Coronary artery (tissue), 2 donors: Measurements from ENCODE around the gene CCDC148.
"Not testable (repeated sequence)": the region's sequence is repeated elsewhere in the genome, so short reads cannot be mapped to it uniquely, and the experiment has no call there.

Experiments
- DNase-seq: peaks from one replicate; pipeline ENCODE4 v3.0.0-alpha.2; 2017; ENCODE audit warnings: low spot score
- H3K27ac ChIP-seq, 2 donors: fragments of 200-600 bp; sonication (generic); one replicate each; pipeline ENCODE4 v1.5.1; 2016 to 2019
- H3K4me3 ChIP-seq: fragments of 200-600 bp; sonication (generic); 2 replicates; pipeline ENCODE4 v1.5.1; 2016; ENCODE audit warnings: mild to moderate bottlenecking, moderate library complexity
- CTCF ChIP-seq: fragments of 200-600 bp; sonication (generic); IDR thresholded peaks from one replicate; pipeline ENCODE4 v1.5.1; 2019; ENCODE audit warnings: antibody characterized with exemption

The CCDC148 gene

GRCh38 chr2:158357699-158358098 lies 98.9 kb downstream of the CCDC148 start:
- no peak for TF ChIP-seq CTCF
- H3K4me3 ChIP-seq = no peak overlapping the region
- no peak overlapping the region for H3K27ac ChIP-seq
- DNase-seq = no peak

- TF ChIP-seq CTCF = no peak
- no peak overlapping the region for H3K27ac ChIP-seq
- no peak overlapping the region for H3K4me3 ChIP-seq
- DNase-seq = no peak
Measured at GRCh38 chr2:158357122-158357521, 99.4 kb downstream of the CCDC148 start.

- DNase-seq, H3K27ac ChIP-seq: not testable (repeated sequence)
Measured at GRCh38 chr2:158351466-158351816, 105.1 kb downstream of the CCDC148 start.

GRCh38 chr2:158350751-158351465 lies 105.6 kb downstream of the CCDC148 start:
- not testable (repeated sequence) for DNase-seq

More at GRCh38 chr2:158351466-158351816, 105.1 kb downstream of the CCDC148 start:
- H3K4me3 ChIP-seq = not testable (repeated sequence)

GRCh38 chr2:158346032-158346431 lies 110.5 kb downstream of the CCDC148 start:
- no peak for TF ChIP-seq CTCF
- no peak for DNase-seq
- H3K4me3 ChIP-seq = no peak overlapping the region

More at GRCh38 chr2:158350751-158351465, 105.6 kb downstream of the CCDC148 start:
- H3K27ac ChIP-seq, H3K4me3 ChIP-seq: not testable (repeated sequence)

GRCh38 chr2:158339513-158339912 lies 117.0 kb downstream of the CCDC148 start:
- TF ChIP-seq CTCF = no peak
- DNase-seq = no peak
- no peak overlapping the region for H3K4me3 ChIP-seq
- no peak overlapping the region for H3K27ac ChIP-seq

More at GRCh38 chr2:158346032-158346431, 110.5 kb downstream of the CCDC148 start:
- no peak overlapping the region for H3K27ac ChIP-seq

DNA sequence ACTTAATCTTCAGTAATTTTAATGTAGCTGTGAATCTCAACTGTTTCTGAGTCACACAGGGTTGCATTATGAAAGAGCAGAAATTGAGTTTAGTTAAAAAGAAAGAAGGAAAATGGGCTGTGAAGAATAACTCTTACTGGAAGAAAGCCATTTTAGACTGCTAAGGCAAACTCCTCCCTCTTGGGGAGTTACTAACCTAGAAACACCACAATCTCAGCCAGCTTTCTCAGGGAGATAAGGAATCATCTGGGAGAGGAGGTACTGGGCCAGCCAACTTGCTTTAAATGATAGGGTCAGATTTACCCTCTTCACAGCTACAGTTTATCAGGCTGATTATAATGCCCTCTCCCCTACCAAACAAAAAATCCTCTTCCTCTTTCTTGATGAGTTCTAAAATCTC lies 119.5 kb downstream of the CCDC148 start:
- no peak for TF ChIP-seq CTCF
- DNase-seq = no peak
- Histone ChIP-seq H3K4me3 (no peak overlapping the region), H3K27ac (no peak overlapping the region)

DNA sequence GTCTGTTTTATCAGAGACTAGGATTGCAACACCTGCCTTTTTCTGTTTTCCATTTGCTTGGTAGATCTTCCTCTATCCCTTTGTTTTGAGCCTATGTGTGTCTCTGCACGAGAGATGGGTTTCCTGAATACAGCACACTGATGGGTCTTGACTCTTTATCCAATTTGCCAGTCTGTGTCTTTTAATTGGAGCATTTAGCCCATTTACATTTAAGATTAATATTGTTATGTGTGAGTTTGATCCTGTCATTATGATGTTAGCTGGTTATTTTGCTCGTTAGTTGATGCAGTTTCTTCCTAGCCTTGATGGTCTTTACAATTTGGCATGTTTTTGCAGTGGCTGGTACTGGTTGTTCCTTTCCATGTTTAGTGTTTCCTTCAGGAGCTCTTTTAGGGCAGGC lies 124.8 kb downstream of the CCDC148 start:
- H3K27ac ChIP-seq, H3K4me3 ChIP-seq, DNase-seq: not testable (repeated sequence)
